Kidney glomerular epithelial cell (primary cell): ENCODE data around the gene TACO1.

Experiments used
- DNase-seq: peaks from one replicate; lab custom pipeline; 2025; lab: John Stamatoyannopoulos, UW

TACO1 gene

DNA sequence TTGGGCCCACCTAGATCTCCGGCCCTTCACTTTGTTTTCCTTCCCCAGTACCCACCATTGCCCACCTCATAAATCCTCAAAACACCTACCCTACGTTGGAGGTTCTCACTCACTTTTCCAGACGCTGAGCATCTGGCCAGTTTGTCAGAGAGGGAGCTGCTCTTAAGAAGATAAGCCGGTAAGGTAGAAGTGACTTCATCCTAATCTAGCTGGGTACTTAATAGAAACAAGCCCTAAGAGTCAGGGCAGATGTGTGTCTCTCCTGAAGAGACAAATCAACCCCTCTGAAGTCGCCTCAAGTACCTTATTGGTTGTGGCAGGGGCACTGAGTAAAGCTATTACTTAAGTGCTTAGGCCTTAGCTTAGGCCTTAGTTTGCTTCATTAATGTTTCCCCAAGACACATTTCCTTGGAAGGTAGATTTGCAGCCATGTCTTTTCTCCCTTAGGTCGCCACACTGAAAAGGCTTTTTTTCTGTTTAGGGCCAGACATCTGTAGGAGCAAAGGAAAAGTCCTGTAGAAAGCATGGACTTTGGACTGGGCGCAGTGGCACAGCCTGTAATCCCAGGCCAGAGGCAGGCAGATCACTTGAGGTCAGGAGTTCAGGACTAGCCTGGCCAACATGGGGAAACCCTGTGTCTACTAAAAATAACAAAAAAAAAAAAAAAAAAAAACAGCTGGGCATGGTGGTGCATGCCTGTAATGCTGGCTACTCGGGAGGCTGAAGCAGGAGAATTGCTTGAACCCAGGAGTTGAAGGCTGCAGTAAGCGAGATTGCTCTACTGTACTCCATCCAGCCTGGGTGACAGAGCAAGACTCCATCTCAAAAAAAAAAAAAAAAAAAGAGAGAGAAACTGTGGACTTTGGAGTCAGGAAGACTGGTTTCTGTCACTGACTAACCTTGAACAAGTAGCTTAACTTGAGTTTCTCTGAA is 1.0 kb downstream of the TACO1 start:
- DNase-seq: no peak

DNA sequence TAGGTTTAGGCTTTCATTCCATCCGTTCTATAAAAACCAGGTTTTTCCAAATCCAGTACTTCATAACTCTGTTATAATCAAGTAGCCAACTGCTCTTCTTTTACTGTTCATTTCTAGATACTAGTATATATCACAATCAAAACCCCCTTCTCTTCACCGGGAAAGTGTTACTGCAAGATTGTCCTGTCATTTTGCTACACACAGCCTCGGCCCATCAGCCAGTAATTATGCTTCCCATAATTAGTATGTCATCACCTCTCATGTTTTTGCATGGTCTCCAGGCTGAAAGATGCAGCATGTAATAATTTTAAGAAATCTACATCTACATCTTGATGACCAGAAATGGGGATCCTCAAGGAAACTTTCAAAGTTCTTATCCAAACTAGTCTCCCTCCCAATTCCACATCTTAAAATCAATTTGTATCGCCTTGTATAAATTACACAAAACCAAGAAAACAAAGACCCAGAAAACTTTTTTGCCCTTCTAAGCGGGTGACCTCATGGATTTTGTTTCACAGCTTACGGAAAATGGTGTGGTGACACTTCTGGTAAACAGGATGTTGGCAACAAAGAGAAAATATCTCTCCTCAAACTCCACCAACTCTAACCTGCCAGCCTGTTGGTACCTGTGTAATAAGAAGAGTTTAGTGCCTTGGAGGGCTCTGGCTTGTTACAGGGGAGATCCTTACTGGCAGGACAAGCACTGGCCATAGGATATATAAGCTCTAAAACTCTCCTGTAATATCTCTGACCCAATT is 9.3 kb downstream of the TACO1 start:
- no peak for DNase-seq

- DNase-seq: no peak
Measured at GRCh38 chr17:63610854-63611253, 10.2 kb downstream of the TACO1 start.

- no peak for DNase-seq
Measured at GRCh38 chr17:63611354-63611753, 10.7 kb downstream of the TACO1 start.

DNA sequence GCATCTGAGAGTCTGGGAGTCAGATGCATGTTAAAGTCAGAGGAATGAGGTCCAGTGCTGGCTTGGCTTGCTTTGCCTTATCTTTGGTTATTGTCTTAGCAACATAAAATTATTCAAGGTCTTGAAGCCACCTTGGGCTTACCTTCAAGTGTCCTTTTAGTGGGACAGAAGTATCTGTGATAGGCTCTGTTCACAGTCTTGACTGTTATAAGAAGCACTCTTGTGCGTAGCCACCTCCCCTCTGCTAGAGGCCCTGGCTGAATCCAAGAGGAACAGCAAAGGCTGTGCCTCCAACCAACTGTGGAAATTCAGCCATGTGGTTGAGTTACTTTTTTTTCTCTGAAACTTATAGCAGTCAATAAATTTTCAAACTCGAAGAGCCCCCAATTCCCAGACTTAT is 13.0 kb downstream of the TACO1 start:
- no peak for DNase-seq

DNA sequence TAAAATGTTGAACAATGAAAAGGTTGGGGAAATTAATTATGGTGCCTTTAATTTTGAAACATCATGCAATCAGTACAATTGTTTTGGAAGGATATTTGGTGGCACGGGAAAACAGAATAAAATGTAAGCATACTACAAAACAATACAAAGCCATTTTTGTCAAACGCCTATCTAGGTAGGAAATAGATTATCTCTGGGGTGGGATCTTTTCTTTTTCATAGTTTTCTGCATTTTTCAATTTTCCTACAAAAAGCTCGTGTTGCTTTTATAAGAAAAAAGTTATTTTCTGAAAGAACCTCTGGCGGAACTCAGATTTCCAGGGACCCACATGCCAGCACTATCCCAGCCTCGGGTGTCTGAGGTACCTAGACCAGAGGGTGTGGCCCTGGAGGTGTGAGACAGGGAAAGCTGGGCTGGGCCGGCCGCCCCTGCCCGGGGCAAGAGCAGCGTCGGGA is 20.6 kb downstream of the TACO1 start:
- DNase-seq: no peak

DNA sequence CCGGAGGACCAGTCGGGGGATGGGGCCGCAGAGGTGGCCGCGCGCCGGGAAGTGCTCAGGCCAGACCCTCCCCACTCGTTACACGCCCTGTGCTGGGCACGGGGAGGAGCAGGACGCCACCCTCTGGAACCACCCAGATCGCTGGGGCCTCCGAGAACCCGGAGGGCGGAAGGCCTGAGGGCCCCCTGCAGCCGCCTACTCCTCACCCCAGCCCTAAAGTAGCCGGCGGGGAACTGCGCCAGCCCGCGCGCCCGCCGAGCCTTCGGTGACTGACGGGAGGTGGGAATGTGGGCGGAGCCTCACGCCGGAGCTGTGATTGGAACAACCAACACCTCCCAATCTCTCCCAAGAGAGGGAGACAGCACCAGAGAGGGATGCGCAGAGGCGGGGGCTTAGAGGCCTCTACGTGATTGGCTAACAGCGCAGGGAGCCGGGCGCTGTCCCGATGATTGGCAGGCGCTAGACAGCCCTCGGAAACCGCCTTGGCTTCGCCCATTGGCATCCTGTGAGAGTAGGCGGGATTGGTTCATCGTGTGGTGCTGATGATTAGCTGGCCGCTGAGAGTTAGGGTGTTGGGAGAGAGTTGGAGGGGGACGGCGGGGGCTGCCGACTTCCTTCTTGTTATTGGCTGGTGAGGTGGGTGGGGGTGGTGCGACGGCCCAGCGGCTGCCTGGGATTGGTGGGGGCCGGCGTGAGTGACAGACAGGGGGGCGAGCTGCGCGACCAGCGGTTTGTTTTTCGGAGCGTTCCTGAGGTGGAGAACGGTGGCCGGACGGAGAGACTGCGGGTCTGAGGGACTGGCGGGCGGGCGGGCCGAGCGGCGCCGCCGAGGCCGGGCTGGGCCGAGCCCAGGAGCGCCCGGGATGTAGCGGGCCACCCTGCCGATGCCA is 21.2 kb downstream of the TACO1 start, which contains the start of gene MAP3K3:
Gene MAP3K3 (plus strand): TSS at position 734 of the 890 bp plus-strand sequence. CDS start 343 bp downstream, outside the sequence.
- DNase-seq: peak; percentile 99

GRCh38 chr17:63622574-63623390 is 22.1 kb downstream of the TACO1 start:
- DNase-seq: peak; percentile 36

GRCh38 chr17:63623786-63624530 is 23.3 kb downstream of the TACO1 start:
- DNase-seq: no peak

DNA sequence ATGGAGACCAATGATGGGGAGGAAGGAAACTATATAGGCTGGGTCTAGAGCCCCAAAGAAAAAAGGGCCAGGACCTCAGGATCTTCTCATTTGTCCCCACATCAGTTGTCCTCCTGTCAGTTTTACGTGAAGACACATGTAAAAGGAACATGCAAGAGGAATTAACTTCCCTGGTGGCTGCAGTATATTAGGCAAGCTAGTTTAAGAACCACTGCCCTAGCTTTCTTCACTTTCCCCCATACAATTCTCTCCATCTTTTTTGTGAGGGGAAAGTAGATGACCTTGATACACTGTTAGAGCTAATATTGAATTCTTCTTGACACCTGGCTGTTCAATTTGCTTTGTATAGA is 23.8 kb downstream of the TACO1 start:
- DNase-seq: no peak

- peak; percentile 23 for DNase-seq
Measured at GRCh38 chr17:63626551-63627180, 26.0 kb downstream of the TACO1 start.

DNA sequence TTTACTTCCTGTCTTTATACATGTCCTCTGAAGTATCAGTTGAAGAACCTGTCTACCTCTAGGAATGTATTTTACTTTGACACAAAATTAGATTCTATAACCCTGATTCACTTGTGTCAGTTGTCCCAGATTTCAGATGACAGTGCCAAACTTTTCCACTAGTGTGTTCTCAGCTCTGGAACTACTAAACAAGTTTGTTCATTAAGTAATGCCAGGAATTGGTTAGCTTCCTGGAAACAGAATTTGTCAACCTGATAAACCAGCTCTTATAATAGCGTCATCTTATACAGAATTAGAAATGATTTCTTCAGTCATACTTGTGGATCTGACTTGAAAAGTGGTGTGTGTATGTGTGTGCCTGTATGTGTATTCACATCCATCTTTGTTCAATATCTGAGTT is 28.9 kb downstream of the TACO1 start:
- no peak for DNase-seq

DNA sequence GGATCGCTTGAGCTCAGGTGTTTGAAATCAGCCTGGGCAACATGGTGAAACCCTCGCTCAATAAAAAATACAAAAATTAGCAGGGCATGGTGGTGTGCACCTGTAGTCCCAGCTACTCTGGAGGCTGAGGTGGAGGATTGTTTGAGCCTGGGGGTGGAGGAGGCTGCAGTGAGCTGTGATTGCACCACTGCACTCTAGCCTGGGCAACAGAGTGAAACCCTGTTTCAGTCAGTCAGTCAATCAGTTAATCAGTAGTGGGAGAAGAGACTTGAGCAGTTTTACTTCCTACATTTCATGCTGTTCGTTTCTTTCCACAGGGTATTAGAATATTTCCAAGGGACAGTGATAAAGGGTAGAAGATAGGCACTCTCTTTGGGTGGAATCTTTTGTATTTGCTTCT is 30.4 kb downstream of the TACO1 start:
- DNase-seq: no peak

- DNase-seq: no peak
Measured at GRCh38 chr17:63631626-63632025, 30.9 kb downstream of the TACO1 start.

- DNase-seq: no peak
Measured at GRCh38 chr17:63633742-63634141, 33.0 kb downstream of the TACO1 start.

DNA sequence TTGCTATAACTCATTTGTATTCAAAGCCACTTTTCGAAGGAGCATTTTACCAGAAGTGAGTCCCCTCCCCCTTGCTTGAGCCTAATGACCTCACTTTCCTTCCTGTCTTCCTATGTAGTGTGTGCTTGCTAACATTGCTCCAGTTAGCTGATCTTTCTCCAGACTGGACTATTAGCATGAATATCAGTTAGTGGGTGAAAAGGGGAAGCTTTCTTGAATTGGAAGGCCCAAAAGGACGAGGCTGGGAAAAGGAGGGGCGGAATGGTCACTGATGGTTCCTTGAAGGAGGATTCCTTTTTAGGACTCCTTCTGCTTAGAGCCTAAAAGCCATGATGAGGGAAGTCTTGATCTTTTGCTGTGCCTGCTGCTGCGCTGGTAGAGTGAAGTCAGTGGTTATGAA is 33.5 kb downstream of the TACO1 start:
- DNase-seq: no peak

- no peak for DNase-seq
Measured at GRCh38 chr17:63634816-63635215, 34.1 kb downstream of the TACO1 start.

DNA sequence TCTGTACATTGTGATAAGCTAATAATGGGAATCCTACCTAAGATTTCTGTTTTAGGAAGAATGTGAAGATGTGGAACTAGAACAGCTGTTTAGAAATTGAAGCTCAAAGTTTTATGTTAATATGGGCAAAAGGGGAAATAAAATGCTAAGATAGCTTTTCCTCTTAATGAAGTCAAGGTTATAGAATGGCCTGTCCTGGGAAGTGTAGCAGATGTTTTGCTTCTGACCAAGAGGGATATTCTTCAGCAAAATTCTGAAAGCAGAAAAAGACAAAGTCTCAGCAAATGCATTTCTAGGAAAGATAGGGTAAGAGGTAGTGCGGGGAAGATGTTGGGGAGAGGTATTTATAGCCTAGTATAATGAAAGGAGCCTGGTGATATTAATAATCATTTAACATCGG is 34.6 kb downstream of the TACO1 start:
- DNase-seq: no peak

DNA sequence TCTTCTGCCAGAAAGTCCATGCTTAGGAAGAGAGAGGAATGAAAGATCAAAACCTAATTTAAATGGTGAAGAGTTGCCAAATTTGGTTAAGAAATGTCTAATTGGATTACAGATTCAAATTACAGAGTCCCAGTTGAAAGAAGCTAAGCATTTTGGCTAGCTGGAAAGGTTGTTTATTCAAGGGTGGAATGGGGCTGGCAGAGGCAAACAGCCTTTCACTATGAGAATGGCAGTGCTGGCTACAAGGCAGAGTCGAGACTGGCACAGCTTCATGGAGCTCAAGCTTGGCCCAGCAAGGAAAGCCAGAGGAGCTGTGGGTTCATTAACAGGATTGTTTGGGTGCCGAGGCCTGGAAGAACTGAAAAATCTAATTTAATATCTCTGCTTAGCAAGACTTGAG is 35.1 kb downstream of the TACO1 start:
- no peak for DNase-seq

DNA sequence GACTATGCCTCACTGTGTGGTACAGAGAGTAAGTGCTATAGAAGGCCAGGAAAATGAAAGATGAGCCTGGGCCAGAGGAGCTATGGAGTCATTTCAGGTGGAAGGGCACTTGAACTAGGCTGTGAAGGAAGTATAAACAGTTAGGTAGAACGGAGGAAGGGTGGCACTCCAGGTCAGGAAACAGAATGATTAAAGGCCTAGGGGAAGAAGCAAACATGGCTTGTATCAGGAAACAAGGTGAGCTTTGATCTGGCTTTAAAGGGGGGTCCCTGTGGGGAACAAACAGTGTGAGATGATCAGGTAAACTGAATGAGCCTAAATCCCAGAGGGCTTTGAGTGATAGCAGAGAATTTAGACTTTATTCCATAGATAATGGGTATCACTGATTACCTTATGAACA is 38.4 kb downstream of the TACO1 start:
- DNase-seq: no peak
